Measurements from ENCODE around the gene SLX9. TPM values are rescaled to one million over a fixed set of nuclear protein-coding genes. Genes with fewer than 3 reads are reported as not detected.
A peak's percentile ranks its signal among the peaks of the same experiment; 100 is the strongest.

Gene SLX9
- total RNA-seq, 1 donor from 2014 or later, result 24.0 TPM

GRCh38 chr21:44962403-44962966 is 22.7 kb downstream of the SLX9 start:
- TF ChIP-seq CTCF (IDR thresholded peaks at IDR 0.05), result peak; percentile 13
- no peak for DNase-seq (ENCODE audit: low spot score)
- Mint-ChIP-seq H3K27me3 (ENCODE audit: low read depth) (no peaks in the 10 kb centered on the region), H3K9me3 (ENCODE audit: low read depth) (peaks cover 3% of the 10 kb centered on the region), H3K36me3 (ENCODE audit: low read depth) (peaks cover 12% of the 10 kb centered on the region), H3K4me1 (ENCODE audit: low read depth) (peaks cover 89% of the 10 kb centered on the region), H3K4me3 (ENCODE audit: unreplicated experiment) (peak overlapping the region; percentile 11), H3K27ac (ENCODE audit: unreplicated experiment) (peak overlapping the region; percentile 97)

GRCh38 chr21:44964381-44964780 is 24.6 kb downstream of the SLX9 start:
- H3K27ac Mint-ChIP-seq (ENCODE audit: unreplicated experiment), result peak overlapping the region; percentile 11
- H3K9me3 Mint-ChIP-seq (ENCODE audit: low read depth), result peaks cover 3% of the 10 kb centered on the region
- peaks cover 85% of the 10 kb centered on the region for H3K4me1 Mint-ChIP-seq (ENCODE audit: low read depth)
- H3K36me3 Mint-ChIP-seq (ENCODE audit: low read depth), result peaks cover 12% of the 10 kb centered on the region
- H3K27me3 Mint-ChIP-seq (ENCODE audit: low read depth), result no peaks in the 10 kb centered on the region
- DNase-seq (ENCODE audit: low spot score), result no peak
- no peak for TF ChIP-seq CTCF (IDR thresholded peaks at IDR 0.05)
- H3K4me3 Mint-ChIP-seq (ENCODE audit: unreplicated experiment), result no peak overlapping the region

- peaks cover 12% of the 10 kb centered on the region for H3K36me3 Mint-ChIP-seq (ENCODE audit: low read depth)
- H3K4me3 Mint-ChIP-seq (ENCODE audit: unreplicated experiment), result no peak overlapping the region
- H3K27ac Mint-ChIP-seq (ENCODE audit: unreplicated experiment), result no peak overlapping the region
- H3K4me1 Mint-ChIP-seq (ENCODE audit: low read depth), result peaks cover 90% of the 10 kb centered on the region
- H3K27me3 Mint-ChIP-seq (ENCODE audit: low read depth), result no peaks in the 10 kb centered on the region
- H3K9me3 Mint-ChIP-seq (ENCODE audit: low read depth), result peaks cover 3% of the 10 kb centered on the region
- DNase-seq (ENCODE audit: low spot score), result no peak
- TF ChIP-seq CTCF (IDR thresholded peaks at IDR 0.05), result no peak
Measured at GRCh38 chr21:44965251-44966022, 25.6 kb downstream of the SLX9 start.

GRCh38 chr21:44966135-44967081 is 26.6 kb downstream of the SLX9 start:
- Mint-ChIP-seq H3K27ac (ENCODE audit: unreplicated experiment) (peak overlapping the region; percentile 49), H3K4me1 (ENCODE audit: low read depth) (peaks cover 86% of the 10 kb centered on the region), H3K9me3 (ENCODE audit: low read depth) (peaks cover 3% of the 10 kb centered on the region), H3K27me3 (ENCODE audit: low read depth) (no peaks in the 10 kb centered on the region), H3K36me3 (ENCODE audit: low read depth) (peaks cover 10% of the 10 kb centered on the region), H3K4me3 (ENCODE audit: unreplicated experiment) (no peak overlapping the region)
- no peak for TF ChIP-seq CTCF (IDR thresholded peaks at IDR 0.05)
- no peak for DNase-seq (ENCODE audit: low spot score)
